ENCODE results near the gene ZNF423. TPM values are rescaled to one million over a fixed set of nuclear protein-coding genes. Genes with fewer than 3 reads are reported as not detected.
A peak's percentile ranks its signal among the peaks of the same experiment; 100 is the strongest.

The ZNF423 gene
- total and polyA plus RNA-seq, 2 experiments from 2014 or later, result 0.43 to 0.49 TPM

DNA sequence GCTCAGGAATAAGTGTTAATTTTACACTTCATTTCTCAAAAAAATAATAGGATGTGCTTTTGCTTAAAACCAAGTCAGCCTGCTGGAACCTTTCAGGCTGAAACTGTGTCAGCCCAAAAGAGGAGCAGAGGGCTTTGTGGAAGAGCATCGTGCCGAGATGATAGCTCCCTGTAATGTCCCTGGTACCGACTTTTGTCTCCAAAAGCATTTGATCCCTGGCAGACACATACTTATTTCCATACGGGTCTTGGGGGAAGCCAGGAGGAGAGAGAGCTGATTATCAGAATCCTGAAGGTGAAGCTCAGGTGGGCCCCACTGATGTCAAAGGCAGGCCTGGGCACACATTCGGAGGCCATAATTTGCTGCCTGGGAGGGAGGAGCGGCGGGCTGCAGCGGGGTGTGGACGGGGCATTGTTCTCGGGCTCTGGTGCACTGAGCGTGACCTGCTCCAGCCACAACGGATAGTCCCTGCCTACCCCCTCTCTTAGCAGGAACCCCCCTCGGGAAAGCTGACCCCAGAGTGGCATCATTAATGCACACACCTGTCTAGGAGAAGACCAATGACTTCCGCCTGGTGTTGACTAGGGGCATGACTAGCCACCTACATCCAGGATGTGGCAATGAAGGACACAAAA is 326.4 kb downstream of the ZNF423 start:
- WGBS, 2 experiments (ENCODE audit: low coverage in 1 of 2, low lambda C conversion rate in 2 of 2, missing lambda C conversion rate in 2 of 2), result 77 to 84% methylated on average over 13 to 14 of the region's 14 CpGs
- H3K9ac ChIP-seq, result no peak overlapping the region
- H3F3A ChIP-seq (ENCODE audit: insufficient read depth), result no peaks in the 10 kb centered on the region
- H3K27me3 ChIP-seq (replicated peaks; ENCODE audit: insufficient read depth), result peaks cover 5% of the 10 kb centered on the region; the same call in 1 of the 2 replicates
- no peaks in the 10 kb centered on the region for H3K36me3 ChIP-seq (ENCODE audit: low read depth)
- H3K4me2 ChIP-seq (ENCODE audit: unreplicated experiment), result no peak overlapping the region
- H3K9me3 ChIP-seq (ENCODE audit: low read depth), result no peaks in the 10 kb centered on the region
- H3K79me2 ChIP-seq (ENCODE audit: insufficient read depth), result no peaks in the 10 kb centered on the region
- in situ Hi-C loops (cut with MboI), result no loop called here
- TF ChIP-seq EZH2 (IDR thresholded peaks at IDR 0.05; ENCODE audit: insufficient read depth, poor library complexity, severe bottlenecking) (no peak), EZH2phosphoT487 (IDR thresholded peaks at IDR 0.05; ENCODE audit: insufficient read depth, low read depth) (no peak)
- no peak overlapping the region for H2AFZ ChIP-seq
- no peak overlapping the region for H3K27ac ChIP-seq
- H3K4me3 ChIP-seq, result no peak overlapping the region
- no peak for DNase-seq
- no peaks in the 10 kb centered on the region for H3K4me1 ChIP-seq (ENCODE audit: insufficient read depth)
- H4K20me1 ChIP-seq (ENCODE audit: insufficient read depth), result no peaks in the 10 kb centered on the region
- H3K9me2 ChIP-seq (ENCODE audit: insufficient read depth), result no peaks in the 10 kb centered on the region

DNA sequence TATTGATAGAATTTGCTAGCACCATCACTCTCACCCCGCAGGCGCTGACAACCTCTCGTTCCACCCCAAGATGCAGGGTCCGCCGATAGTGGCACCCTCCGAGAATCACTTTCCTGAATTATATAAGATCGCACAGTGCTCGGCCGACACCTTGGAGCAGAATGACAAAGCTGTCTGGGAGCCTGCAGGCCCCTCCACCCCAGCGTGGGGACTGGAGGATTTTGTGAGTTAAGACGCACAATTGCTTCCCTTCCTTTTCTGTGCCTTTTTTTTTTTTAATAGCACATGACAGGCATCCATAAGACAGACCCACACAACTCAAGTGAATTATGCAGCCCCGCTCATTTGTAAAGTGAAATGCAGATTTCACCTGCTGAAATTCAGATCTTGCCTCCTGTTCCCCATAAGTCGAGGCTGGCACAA is 327.0 kb downstream of the ZNF423 start:
- 23 to 27% methylated on average over 13 of the region's 13 CpGs for WGBS, 2 experiments (ENCODE audit: low coverage in 1 of 2, low lambda C conversion rate in 2 of 2, missing lambda C conversion rate in 2 of 2)
- Histone ChIP-seq H3K27me3 (replicated peaks; ENCODE audit: insufficient read depth) (peaks cover 5% of the 10 kb centered on the region; the same call in 1 of the 2 replicates), H3K9ac (no peak overlapping the region), H3K9me2 (ENCODE audit: insufficient read depth) (no peaks in the 10 kb centered on the region), H3K4me3 (peak overlapping the region; percentile 72), H3K9me3 (ENCODE audit: low read depth) (no peaks in the 10 kb centered on the region), H3K36me3 (ENCODE audit: low read depth) (no peaks in the 10 kb centered on the region), H3K4me2 (ENCODE audit: unreplicated experiment) (peak overlapping the region; percentile 65), H3K4me1 (ENCODE audit: insufficient read depth) (no peaks in the 10 kb centered on the region), H4K20me1 (ENCODE audit: insufficient read depth) (no peaks in the 10 kb centered on the region), H3K79me2 (ENCODE audit: insufficient read depth) (no peaks in the 10 kb centered on the region), H2AFZ (peak overlapping the region; percentile 87), H3F3A (ENCODE audit: insufficient read depth) (no peaks in the 10 kb centered on the region), H3K27ac (no peak overlapping the region)
- in situ Hi-C loops (cut with MboI), result no loop called here
- TF ChIP-seq EZH2 (IDR thresholded peaks at IDR 0.05; ENCODE audit: insufficient read depth, poor library complexity, severe bottlenecking) (no peak), EZH2phosphoT487 (IDR thresholded peaks at IDR 0.05; ENCODE audit: insufficient read depth, low read depth) (no peak)
- DNase-seq, result no peak

DNA sequence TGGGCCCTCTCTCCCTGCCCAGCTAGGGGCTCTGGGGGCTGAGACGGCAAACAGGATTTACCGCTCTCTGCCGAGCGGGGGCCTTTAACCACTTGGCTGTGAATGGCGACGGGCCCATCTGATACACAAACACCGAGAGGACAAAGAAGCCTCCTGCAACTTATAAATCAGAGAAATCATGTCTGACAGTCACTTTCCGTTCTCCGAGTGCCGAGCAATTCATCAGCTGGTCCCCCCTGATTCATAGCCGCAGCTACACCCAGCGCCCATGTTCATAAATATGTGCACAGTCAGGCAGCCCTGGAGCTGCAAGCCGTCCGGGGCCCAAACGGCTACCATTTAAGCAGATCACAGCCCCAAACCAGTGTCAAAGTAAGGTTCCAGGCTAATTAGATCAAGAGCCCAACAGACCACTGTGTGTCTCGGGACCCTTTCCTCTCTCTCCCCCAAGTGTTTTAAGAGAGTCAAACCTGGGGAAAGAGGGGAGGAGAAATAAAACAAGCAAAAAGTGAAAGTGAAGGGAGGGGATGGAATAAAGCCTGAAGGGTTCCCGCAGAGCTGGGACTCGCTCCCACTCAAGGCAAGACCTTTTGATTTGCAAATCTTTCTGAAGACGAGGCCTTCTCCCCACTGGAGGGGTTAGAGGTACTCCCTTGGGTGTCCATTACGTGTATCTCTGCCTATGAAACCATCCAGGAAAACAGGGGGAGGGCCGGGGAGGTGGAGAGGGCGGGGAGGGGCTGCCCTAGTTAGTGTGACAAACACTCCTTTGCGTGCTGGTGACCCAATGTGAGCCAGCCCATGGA is 327.6 kb downstream of the ZNF423 start:
- peaks cover 5% of the 10 kb centered on the region; the same call in 1 of the 2 replicates for H3K27me3 ChIP-seq (replicated peaks; ENCODE audit: insufficient read depth)
- peak overlapping the region; percentile 59 for H3K9ac ChIP-seq
- H3K79me2 ChIP-seq (ENCODE audit: insufficient read depth), result no peaks in the 10 kb centered on the region
- H3K36me3 ChIP-seq (ENCODE audit: low read depth), result no peaks in the 10 kb centered on the region
- peak; percentile 75 for DNase-seq
- H3K4me2 ChIP-seq (ENCODE audit: unreplicated experiment), result peak overlapping the region; percentile 65
- in situ Hi-C loops (cut with MboI), result no loop called here
- 5% methylated on average over 19 to 23 of the region's 23 CpGs for WGBS, 2 experiments (ENCODE audit: low coverage in 1 of 2, low lambda C conversion rate in 2 of 2, missing lambda C conversion rate in 2 of 2)
- H3K27ac ChIP-seq, result no peak overlapping the region
- TF ChIP-seq EZH2 (IDR thresholded peaks at IDR 0.05; ENCODE audit: insufficient read depth, poor library complexity, severe bottlenecking) (no peak), EZH2phosphoT487 (IDR thresholded peaks at IDR 0.05; ENCODE audit: insufficient read depth, low read depth) (no peak)
- no peaks in the 10 kb centered on the region for H4K20me1 ChIP-seq (ENCODE audit: insufficient read depth)
- H3K4me3 ChIP-seq, result peak overlapping the region; percentile 72
- H2AFZ ChIP-seq, result peak overlapping the region; percentile 87
- no peaks in the 10 kb centered on the region for H3K9me3 ChIP-seq (ENCODE audit: low read depth)
- no peaks in the 10 kb centered on the region for H3F3A ChIP-seq (ENCODE audit: insufficient read depth)
- no peaks in the 10 kb centered on the region for H3K9me2 ChIP-seq (ENCODE audit: insufficient read depth)
- no peaks in the 10 kb centered on the region for H3K4me1 ChIP-seq (ENCODE audit: insufficient read depth)

DNA sequence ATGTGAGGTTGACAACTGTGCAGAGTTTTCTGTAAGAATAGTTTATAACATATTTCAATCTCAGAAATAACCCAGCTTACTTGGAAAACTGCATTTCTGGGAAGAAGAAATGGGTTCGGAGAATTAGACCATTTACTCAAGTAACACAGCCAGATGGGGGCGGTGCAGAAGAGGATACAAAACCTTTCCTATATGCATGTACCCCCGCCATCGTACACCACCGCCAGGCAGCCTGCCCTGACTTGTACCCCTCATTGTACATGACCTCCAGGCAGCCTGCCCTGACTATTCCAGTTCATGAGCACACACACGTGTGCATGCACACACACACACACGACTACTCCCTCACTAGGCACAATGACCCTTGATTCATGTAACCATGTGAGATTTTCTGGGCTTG is 328.3 kb downstream of the ZNF423 start:
- Histone ChIP-seq H3K79me2 (ENCODE audit: insufficient read depth) (no peaks in the 10 kb centered on the region), H4K20me1 (ENCODE audit: insufficient read depth) (no peaks in the 10 kb centered on the region), H3K9me2 (ENCODE audit: insufficient read depth) (no peaks in the 10 kb centered on the region), H3K4me3 (peak overlapping the region; percentile 72; the same call in 1 of the 2 replicates), H3K4me1 (ENCODE audit: insufficient read depth) (no peaks in the 10 kb centered on the region), H3K27ac (no peak overlapping the region), H3K4me2 (ENCODE audit: unreplicated experiment) (peak overlapping the region; percentile 65), H3K27me3 (replicated peaks; ENCODE audit: insufficient read depth) (peaks cover 5% of the 10 kb centered on the region; the same call in 1 of the 2 replicates), H3K9ac (no peak overlapping the region), H3F3A (ENCODE audit: insufficient read depth) (no peaks in the 10 kb centered on the region), H3K36me3 (ENCODE audit: low read depth) (no peaks in the 10 kb centered on the region), H3K9me3 (ENCODE audit: low read depth) (no peaks in the 10 kb centered on the region), H2AFZ (peak overlapping the region; percentile 87; the same call in 1 of the 2 replicates)
- TF ChIP-seq EZH2 (IDR thresholded peaks at IDR 0.05; ENCODE audit: insufficient read depth, poor library complexity, severe bottlenecking) (no peak), EZH2phosphoT487 (IDR thresholded peaks at IDR 0.05; ENCODE audit: insufficient read depth, low read depth) (no peak)
- whole genome bisulfite sequencing, 2 experiments (ENCODE audit: low coverage in 1 of 2, low lambda C conversion rate in 2 of 2, missing lambda C conversion rate in 2 of 2), result 71 to 77% methylated on average over 7 of the region's 7 CpGs
- DNase-seq, result no peak
- in situ Hi-C loops (cut with MboI), result no loop called here

Measured in GM23248 (cell line).